ENCODE data around the gene VPS13D. TPM values are rescaled to one million over a fixed set of nuclear protein-coding genes. Genes with fewer than 3 reads are reported as not detected.
A peak's percentile ranks its signal among the peaks of the same experiment; 100 is the strongest.
"Not testable (repeated sequence)": the region's sequence is repeated elsewhere in the genome, so short reads cannot be mapped to it uniquely, and the experiment has no call there.

VPS13D gene
- total RNA-seq, 1 experiment from 2014 or later: 22.7 TPM

GRCh38 chr1:12515234-12515633 is 285.4 kb downstream of the VPS13D start:
- no peak for DNase-seq (ENCODE audit: low read depth)

DNA sequence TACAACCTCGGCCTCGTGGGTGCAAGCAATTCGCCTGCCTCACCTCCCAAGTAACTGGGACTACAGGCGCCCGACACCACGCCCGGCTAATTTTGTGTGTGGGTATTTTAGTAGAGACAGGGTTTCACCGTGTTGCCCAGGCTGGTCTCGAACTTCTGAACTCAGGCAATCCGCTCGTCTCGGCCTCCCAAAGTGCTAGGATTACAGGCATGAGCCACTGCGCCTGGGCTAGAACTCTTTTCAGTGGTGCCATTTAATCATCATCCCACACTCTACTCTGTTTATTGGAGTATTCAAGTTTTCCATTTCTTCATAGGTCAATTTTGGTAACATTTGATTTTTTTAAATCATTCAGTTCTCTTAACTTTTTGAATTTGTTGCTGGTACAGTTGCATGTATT is 286.9 kb downstream of the VPS13D start:
- DNase-seq (ENCODE audit: low read depth): no peak

- peak; percentile 40 for DNase-seq (ENCODE audit: low read depth)
These were observed 289.3 kb downstream of the VPS13D start for GRCh38 chr1:12518931-12519692.

DNA sequence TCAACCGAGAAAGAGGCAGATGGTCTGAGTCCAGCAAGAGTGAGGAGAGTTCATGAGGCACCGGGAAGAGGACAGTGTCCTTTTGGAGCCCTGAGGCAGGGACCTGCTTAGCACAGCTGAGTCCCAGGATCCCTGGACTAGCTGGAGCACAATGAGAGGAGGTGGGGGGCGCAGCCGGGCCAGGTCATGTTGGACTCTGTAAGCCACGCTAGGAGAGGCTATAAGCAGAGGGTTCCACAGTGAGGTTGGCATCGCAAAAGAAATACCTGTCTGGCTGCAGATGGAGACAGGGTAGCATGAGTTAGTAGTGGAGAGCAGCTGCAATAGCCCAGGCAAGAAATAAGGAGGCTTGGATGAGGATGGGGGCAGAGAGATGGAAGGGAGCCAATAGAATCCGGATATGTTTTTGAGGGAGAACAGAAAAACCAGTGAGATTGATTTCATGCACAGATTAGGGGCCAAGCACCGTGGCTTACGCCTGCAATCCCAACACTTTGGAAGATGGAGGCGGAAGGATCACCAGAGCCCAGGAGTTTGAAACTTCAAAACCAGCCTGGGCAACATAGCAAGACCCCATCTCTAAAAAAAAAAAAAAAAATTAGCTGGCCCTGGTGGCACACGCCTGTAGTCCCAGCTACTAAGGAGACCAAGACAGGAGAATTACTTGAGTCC is 290.0 kb downstream of the VPS13D start:
- no peak for DNase-seq (ENCODE audit: low read depth)

GRCh38 chr1:12521096-12521495 is 291.3 kb downstream of the VPS13D start:
- no peak for DNase-seq (ENCODE audit: low read depth)

GRCh38 chr1:12522780-12523179 is 292.9 kb downstream of the VPS13D start:
- not testable (repeated sequence) for DNase-seq (ENCODE audit: low read depth)

GRCh38 chr1:12524266-12524665 is 294.4 kb downstream of the VPS13D start:
- DNase-seq (ENCODE audit: low read depth): no peak

- DNase-seq (ENCODE audit: low read depth): peak; percentile 47
These were observed 295.7 kb downstream of the VPS13D start for GRCh38 chr1:12525311-12526181.

DNA sequence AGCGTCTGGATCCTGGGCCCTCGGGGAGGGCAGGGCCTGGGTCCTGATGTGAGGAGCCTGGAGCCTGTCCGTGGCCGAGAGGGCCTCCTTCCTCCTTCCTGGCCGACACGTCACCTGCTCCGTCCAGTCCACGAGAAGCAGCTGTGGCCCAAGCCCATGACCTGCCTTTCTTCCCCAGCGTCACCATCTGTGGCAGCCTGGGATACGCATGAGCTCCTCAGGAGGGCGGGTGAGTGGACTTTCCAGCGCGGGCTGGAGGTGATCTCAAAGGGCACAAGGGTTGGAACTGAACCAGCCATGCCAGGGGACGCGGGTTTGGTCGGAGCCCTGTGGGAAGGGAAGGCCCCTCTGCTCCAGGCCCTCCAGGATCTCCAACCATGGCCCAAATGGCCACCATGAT is 297.7 kb downstream of the VPS13D start:
- no peak for DNase-seq (ENCODE audit: low read depth)

GRCh38 chr1:12528021-12528852 is 298.4 kb downstream of the VPS13D start:
- DNase-seq (ENCODE audit: low read depth): peak; percentile 58

GRCh38 chr1:12529640-12530174 is 299.9 kb downstream of the VPS13D start:
- no peak for DNase-seq (ENCODE audit: low read depth)

DNA sequence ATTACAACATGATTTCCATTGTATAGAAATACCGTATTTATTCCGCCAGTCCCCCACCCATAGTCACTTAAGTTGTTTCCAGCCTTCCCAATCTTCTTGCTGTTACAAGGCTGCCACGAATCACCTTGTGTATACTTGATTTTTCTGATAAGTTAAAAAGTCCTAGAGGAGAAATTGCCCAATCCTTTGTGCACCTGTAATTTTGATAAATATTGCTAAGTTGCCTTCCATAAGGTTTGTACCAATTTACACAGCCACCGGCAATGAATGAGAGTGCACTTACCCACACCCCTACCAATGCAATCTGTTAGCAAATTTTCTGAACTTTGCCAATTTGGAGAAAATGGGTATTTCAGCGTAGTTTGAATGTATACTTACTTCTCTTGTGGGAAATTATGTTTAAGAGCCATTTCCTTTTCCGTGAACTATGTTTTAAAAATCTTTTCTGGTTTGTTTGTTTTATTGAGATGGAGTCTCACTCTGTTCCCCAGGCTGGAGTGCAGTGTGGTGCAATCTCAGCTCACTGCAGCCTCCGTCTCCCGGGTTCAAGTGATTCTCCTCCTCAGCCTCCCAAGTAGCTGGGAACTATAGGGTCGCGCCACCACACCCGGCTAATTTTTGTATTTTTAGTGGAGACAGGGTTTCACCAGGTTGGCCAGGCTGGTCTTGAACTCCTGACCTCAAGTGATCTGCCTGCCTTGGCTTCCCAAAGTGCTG is 300.8 kb downstream of the VPS13D start:
- DNase-seq (ENCODE audit: low read depth): no peak

DNA sequence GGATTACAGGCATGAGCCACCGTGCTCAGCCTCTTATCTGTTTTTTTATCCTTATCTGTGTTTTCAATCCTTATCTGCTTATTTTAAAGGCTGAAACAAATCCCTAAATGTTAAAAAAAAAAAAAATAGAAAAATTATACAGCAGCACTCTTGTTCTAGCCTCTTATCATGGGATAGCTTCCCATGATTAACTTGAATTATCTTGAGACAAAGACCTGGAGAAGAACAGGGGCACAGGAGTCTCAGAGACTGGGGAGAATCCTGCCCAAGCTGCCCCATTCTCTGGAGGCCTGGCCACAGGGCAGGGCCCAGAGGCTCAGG is 301.3 kb downstream of the VPS13D start:
- DNase-seq (ENCODE audit: low read depth): no peak

DNA sequence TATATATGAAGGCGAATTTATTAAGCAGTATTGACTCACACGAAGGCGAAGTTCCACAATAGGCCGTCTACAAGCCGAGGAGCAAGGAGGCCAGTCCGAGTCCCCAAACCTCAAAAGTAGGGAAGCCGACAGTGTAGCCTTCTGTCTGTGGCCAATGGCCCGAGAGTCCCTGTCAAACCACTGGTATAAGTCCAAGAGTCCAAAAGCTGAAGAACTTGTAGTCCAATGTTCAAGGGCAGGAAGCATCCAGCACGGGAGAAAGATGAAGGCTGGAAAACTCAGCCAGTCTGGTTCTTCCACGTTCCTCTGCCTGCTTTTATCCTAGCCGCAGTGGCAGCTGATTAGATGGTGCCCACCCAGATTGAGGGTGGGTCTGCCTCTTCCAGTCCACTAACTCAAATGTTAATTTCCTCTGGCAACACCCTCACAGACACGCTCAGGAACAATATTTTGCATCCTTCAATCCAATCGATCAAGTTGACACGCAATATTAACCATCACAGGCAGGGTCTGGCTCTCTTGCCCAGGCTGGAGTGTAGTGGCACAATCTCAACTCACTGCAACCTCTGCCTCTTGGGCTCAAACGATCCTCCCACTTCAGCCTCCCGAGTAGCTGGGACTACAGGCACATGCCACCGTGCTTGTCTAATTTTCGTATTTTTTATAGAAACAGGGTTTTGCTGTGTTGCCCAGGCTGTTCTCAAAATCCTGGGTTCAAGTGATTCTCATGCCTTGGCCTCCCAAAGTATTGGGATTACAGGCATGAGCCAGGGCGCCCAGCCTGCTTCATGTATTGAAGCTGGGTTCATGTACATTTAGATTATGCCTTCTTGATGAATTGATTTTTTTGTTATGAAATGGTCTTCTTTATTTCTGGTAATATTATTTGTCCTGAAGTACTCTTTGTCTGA is 302.8 kb downstream of the VPS13D start:
- no peak for DNase-seq (ENCODE audit: low read depth)

GRCh38 chr1:12536023-12536639 is 306.3 kb downstream of the VPS13D start:
- no peak for DNase-seq (ENCODE audit: low read depth)

DNA sequence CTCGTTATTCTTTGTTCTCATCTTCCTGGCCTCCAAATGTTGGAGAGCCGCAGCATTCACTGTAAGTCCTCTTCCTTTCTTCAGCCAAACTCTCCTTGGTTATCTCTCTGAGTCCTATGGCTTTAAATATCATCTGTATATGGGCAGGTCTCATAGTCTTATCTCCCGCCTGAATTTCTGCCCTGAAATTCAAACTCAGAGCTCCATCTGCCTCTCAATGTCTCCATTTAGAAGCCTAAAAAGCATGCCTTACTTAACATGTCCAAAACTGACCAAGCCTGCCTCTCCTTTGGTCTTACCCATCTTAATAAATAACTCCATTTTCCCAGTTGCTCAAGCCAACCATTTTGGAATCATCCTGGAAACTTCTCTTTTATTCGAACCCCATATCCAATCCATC is 307.5 kb downstream of the VPS13D start:
- no peak for DNase-seq (ENCODE audit: low read depth)

GRCh38 chr1:12537906-12538461 is 308.2 kb downstream of the VPS13D start:
- no peak for DNase-seq (ENCODE audit: low read depth)

GRCh38 chr1:12538536-12538935 is 308.7 kb downstream of the VPS13D start:
- DNase-seq (ENCODE audit: low read depth): not testable (repeated sequence)

DNA sequence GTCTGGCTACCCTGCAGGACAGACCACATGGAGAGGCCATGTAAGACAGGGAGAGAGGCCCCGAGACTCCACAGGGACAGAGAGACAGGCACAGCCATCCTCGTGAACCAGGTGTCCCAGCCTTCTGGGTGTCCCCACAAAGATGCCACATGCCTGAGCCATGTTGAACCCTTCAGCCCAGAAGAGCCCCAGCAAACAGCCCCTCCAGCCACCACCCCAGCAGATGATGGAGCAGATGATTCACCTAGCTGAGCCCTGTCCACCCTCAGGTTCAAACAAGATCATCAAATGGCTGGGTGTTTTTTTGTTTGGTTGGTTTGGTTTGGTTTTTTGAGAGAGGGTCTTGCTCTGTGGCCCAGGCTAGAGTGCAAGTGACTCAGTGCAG is 309.5 kb downstream of the VPS13D start:
- no peak for DNase-seq (ENCODE audit: low read depth)

Measured in M059J (cell line).